ENCODE data around the gene SPATA13. TPM values are rescaled to one million over a fixed set of nuclear protein-coding genes. Genes with fewer than 3 reads are reported as not detected.

SPATA13 gene
- total RNA-seq, 1 donor from 2014 or later = 11.4 TPM

DNA sequence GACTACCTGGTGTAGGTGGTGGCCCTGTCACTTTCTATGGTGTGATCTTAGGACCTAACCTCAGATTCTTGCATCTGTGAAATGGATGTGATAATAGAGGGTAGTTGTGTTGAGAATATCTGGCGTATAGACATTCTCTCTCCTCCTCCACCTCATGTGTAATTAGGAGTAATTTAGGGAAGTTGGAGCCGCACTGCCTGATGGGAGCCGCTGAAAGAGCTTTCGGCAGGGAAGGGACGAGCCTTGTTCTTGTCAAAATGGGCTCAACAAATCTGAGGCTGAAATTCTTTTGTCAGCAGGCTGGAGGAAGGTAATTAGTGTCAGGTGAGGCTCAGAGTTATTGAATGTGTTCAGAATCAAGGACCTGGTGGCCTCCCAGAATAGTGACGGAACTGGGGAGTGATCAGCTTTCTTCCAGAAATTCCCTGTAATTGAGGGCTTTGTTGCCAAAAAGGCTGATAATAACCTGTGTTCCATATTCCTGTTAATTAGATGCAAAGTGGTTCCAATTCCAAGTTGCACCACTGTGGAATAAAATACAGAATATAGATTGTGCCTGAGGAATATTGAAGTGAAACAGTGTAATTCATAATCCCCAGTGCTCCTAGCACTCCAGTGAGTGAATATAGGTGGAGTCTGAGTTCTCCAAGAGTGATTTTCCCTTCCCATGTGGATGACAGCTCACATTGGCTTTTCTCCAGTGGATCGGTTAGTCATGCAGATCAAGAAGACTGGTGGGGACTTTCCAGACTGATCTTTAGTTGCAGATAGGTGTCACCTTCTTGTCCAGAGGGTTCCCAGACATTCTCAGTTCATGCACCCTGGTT, 47.5 kb downstream of the SPATA13 start:
- peaks cover 3% of the 10 kb centered on the region for H3K27me3 Mint-ChIP-seq (ENCODE audit: unreplicated experiment)

DNA sequence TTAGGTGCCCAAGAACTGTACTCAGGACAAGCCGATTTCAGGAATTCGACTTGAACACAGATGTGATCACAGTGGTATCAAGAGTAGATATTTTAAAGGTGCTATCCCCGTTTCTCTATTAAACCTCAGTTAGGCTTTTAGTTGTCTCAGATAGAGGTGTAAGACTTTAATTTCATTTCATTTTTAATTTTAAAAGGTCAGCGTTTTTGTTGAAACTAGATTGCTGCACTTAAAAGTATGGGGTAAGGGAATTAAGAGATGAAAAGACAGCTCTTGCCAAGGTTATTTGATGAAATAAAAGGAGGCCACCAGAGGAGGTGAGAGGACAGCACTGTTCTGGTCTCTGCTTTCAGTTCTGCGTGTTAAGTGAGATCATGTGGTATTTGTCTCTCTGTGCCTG, 48.6 kb downstream of the SPATA13 start:
- peaks cover 3% of the 10 kb centered on the region for H3K36me3 Mint-ChIP-seq (ENCODE audit: low read depth, unreplicated experiment)
- H3K27ac Mint-ChIP-seq (ENCODE audit: unreplicated experiment) = no peak overlapping the region
- H3K9me3 Mint-ChIP-seq (ENCODE audit: unreplicated experiment) = no peaks in the 10 kb centered on the region
- TF ChIP-seq, protein P1, sequence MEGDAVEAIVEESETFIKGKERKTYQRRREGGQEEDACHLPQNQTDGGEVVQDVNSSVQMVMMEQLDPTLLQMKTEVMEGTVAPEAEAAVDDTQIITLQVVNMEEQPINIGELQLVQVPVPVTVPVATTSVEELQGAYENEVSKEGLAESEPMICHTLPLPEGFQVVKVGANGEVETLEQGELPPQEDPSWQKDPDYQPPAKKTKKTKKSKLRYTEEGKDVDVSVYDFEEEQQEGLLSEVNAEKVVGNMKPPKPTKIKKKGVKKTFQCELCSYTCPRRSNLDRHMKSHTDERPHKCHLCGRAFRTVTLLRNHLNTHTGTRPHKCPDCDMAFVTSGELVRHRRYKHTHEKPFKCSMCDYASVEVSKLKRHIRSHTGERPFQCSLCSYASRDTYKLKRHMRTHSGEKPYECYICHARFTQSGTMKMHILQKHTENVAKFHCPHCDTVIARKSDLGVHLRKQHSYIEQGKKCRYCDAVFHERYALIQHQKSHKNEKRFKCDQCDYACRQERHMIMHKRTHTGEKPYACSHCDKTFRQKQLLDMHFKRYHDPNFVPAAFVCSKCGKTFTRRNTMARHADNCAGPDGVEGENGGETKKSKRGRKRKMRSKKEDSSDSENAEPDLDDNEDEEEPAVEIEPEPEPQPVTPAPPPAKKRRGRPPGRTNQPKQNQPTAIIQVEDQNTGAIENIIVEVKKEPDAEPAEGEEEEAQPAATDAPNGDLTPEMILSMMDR (IDR thresholded peaks at IDR 0.05; ENCODE audit: unreplicated experiment) = no peak
- DNase-seq (ENCODE audit: low spot score) = no peak
- peaks cover 12% of the 10 kb centered on the region for H3K4me1 Mint-ChIP-seq (ENCODE audit: unreplicated experiment)
- no peak overlapping the region for H3K4me3 Mint-ChIP-seq (ENCODE audit: unreplicated experiment)
- peaks cover 3% of the 10 kb centered on the region for H3K27me3 Mint-ChIP-seq (ENCODE audit: unreplicated experiment)

More for the DNA sequence above, 47.5 kb downstream of the SPATA13 start:
- Mint-ChIP-seq H3K4me1 (ENCODE audit: unreplicated experiment) (peaks cover 21% of the 10 kb centered on the region), H3K9me3 (ENCODE audit: unreplicated experiment) (no peaks in the 10 kb centered on the region), H3K27ac (ENCODE audit: unreplicated experiment) (no peak overlapping the region), H3K4me3 (ENCODE audit: unreplicated experiment) (no peak overlapping the region), H3K36me3 (ENCODE audit: low read depth, unreplicated experiment) (peaks cover 3% of the 10 kb centered on the region)
- TF ChIP-seq, protein P1 (IDR thresholded peaks at IDR 0.05; ENCODE audit: unreplicated experiment) = no peak
- DNase-seq (ENCODE audit: low spot score) = no peak

DNA sequence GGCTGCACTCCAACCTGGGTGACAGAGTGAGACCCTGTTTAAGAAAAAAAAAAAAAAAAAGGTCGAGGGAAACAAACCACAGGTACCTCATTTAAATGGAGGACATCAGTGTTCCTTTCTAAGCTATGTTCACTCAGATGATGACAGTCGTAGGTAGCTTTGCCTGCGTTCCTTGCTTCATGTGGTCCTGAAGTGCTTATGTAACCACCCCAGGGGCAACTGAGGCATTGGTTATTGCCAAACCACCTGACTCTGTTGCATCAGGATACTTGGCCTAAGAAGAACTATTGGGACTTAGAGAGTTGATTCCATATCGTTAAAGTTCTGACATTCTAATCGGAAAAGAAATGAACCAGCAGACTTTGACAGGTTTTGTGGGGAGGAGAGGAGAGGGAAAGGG, 51.7 kb downstream of the SPATA13 start:
- Mint-ChIP-seq H3K9me3 (ENCODE audit: unreplicated experiment) (no peaks in the 10 kb centered on the region), H3K36me3 (ENCODE audit: low read depth, unreplicated experiment) (peaks cover 3% of the 10 kb centered on the region), H3K4me1 (ENCODE audit: unreplicated experiment) (peaks cover 6% of the 10 kb centered on the region), H3K4me3 (ENCODE audit: unreplicated experiment) (no peak overlapping the region), H3K27me3 (ENCODE audit: unreplicated experiment) (peaks cover 8% of the 10 kb centered on the region), H3K27ac (ENCODE audit: unreplicated experiment) (no peak overlapping the region)
- DNase-seq (ENCODE audit: low spot score) = no peak
- TF ChIP-seq, protein P1 (IDR thresholded peaks at IDR 0.05; ENCODE audit: unreplicated experiment) = no peak

DNA sequence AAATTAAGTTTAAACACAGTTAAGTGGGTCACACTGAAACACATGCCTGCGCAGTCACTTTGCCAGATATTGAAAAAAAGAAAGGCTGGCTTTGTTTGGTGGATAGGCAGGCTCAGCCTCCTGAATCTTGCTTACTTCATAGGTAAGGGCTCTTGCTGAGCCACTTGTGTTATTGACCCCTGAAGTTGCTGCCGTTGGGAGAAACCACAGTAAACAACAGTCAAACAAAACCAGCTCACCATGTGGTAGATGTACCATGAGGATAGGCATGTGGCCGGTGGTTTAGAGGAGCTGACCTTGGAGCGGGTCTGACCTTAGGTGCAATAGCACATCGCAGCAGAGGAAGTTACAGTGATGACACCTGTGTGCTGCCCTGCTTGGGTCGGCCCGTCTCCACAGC, 52.2 kb downstream of the SPATA13 start:
- peaks cover 3% of the 10 kb centered on the region for H3K36me3 Mint-ChIP-seq (ENCODE audit: low read depth, unreplicated experiment)
- TF ChIP-seq, protein P1 (IDR thresholded peaks at IDR 0.05; ENCODE audit: unreplicated experiment) = no peak
- peaks cover 8% of the 10 kb centered on the region for H3K27me3 Mint-ChIP-seq (ENCODE audit: unreplicated experiment)
- H3K27ac Mint-ChIP-seq (ENCODE audit: unreplicated experiment) = no peak overlapping the region
- DNase-seq (ENCODE audit: low spot score) = no peak
- peaks cover 11% of the 10 kb centered on the region for H3K4me1 Mint-ChIP-seq (ENCODE audit: unreplicated experiment)
- H3K9me3 Mint-ChIP-seq (ENCODE audit: unreplicated experiment) = no peaks in the 10 kb centered on the region
- no peak overlapping the region for H3K4me3 Mint-ChIP-seq (ENCODE audit: unreplicated experiment)

DNA sequence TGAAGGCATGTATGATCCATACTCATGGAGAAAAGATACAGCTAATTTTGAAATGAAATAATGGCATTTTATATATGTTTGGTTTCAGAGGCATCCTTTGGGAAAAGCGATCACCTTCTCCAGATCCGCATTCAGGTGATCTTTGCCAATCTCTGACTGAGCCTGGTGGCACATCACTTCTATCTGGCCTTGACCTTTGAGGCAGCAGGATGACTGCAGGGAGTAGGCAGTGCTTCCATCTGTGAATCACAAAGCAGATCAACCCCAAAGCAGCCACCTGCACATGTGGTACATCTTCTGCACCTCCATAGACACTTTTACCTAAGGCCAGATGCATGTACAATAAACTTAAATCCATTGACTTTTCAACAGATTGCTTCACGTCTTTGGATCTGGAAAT, 53.4 kb downstream of the SPATA13 start:
- TF ChIP-seq, protein P1 (IDR thresholded peaks at IDR 0.05; ENCODE audit: unreplicated experiment) = no peak
- peaks cover 8% of the 10 kb centered on the region for H3K27me3 Mint-ChIP-seq (ENCODE audit: unreplicated experiment)
- peaks cover 12% of the 10 kb centered on the region for H3K4me1 Mint-ChIP-seq (ENCODE audit: unreplicated experiment)
- no peak for DNase-seq (ENCODE audit: low spot score)
- H3K36me3 Mint-ChIP-seq (ENCODE audit: low read depth, unreplicated experiment) = peaks cover 3% of the 10 kb centered on the region
- H3K27ac Mint-ChIP-seq (ENCODE audit: unreplicated experiment) = no peak overlapping the region
- no peaks in the 10 kb centered on the region for H3K9me3 Mint-ChIP-seq (ENCODE audit: unreplicated experiment)
- H3K4me3 Mint-ChIP-seq (ENCODE audit: unreplicated experiment) = no peak overlapping the region
